SK-N-DZ (cell line): Measurements from ENCODE around the gene FAM114A2.

Experiments used
- DNase-seq: peaks from one replicate; pipeline ENCODE4 v3.0.0-alpha.2; 2015; ENCODE audit warnings: low spot score

FAM114A2 gene

GRCh38 chr5:153952057-153952456 lies 86.7 kb downstream of the FAM114A2 start:
- no peak for DNase-seq

GRCh38 chr5:153941265-153941664 lies 97.4 kb downstream of the FAM114A2 start:
- no peak for DNase-seq
